Measurements from ENCODE around the gene HOXA3.

The HOXA3 gene

DNA sequence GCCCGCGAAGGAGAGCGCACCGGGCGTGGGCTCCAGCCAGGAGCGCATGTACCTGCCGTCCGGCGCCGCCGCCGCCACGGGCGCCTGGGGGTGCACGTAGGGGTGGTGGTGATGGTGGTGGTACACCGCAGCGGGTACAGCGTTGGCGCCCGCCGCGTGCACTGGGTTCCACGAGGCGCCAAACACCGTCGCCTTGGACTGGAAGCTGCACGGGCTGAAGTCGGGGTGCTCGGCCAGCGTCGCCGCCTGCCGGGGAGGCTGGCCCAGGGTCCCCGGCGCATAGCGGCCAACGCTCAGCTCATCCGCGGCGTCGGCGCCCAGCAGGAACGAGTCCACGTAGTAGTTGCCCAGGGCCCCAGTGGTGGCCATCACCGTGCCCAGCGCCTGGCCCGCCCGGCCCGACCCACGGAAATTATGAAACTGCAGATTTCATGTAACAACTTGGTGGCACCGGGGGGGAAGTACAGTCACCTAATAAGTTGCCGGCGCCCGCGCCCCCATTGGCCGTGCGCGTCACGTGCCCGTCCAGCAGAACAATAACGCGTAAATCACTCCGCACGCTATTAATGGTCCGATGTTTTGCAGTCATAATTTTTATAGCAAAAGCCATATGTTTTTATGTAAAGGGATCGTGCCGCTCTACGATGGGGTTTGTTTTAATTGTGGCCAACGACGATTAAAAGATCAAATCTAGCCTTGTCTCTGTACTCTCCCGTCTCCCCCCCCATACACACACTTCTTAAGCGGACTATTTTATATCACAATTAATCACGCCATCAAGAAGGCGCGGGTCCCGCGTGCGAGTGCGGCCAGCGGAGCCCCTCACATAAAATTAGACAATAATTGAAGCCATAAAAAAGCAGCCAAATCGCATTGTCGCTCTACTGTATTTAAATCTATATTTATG lies 13.0 kb upstream of the HOXA3 start, which contains the start of gene HOXA9:
Gene HOXA9, minus strand, starts transcription at position 449 of the 907 bp plus-strand sequence. Its CDS starts 80 bp downstream, at position 369.
- no peak for DNase-seq (ENCODE audit: low spot score)
- TF ChIP-seq, protein P1, sequence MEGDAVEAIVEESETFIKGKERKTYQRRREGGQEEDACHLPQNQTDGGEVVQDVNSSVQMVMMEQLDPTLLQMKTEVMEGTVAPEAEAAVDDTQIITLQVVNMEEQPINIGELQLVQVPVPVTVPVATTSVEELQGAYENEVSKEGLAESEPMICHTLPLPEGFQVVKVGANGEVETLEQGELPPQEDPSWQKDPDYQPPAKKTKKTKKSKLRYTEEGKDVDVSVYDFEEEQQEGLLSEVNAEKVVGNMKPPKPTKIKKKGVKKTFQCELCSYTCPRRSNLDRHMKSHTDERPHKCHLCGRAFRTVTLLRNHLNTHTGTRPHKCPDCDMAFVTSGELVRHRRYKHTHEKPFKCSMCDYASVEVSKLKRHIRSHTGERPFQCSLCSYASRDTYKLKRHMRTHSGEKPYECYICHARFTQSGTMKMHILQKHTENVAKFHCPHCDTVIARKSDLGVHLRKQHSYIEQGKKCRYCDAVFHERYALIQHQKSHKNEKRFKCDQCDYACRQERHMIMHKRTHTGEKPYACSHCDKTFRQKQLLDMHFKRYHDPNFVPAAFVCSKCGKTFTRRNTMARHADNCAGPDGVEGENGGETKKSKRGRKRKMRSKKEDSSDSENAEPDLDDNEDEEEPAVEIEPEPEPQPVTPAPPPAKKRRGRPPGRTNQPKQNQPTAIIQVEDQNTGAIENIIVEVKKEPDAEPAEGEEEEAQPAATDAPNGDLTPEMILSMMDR (IDR thresholded peaks at IDR 0.05; ENCODE audit: extremely low read depth, insufficient read depth, missing control alignments) = no peak
- in situ Hi-C loops (cut with MboI; ENCODE audit: low pct_unique_long_range_greater_than_20kb, low sequenced_read_pairs, unreplicated experiment) = loop anchor here (10.0 to 25.0 kb wide), 2 partner anchors 803 to 1311 kb away; no protein-coding TSS in a partner anchor

DNA sequence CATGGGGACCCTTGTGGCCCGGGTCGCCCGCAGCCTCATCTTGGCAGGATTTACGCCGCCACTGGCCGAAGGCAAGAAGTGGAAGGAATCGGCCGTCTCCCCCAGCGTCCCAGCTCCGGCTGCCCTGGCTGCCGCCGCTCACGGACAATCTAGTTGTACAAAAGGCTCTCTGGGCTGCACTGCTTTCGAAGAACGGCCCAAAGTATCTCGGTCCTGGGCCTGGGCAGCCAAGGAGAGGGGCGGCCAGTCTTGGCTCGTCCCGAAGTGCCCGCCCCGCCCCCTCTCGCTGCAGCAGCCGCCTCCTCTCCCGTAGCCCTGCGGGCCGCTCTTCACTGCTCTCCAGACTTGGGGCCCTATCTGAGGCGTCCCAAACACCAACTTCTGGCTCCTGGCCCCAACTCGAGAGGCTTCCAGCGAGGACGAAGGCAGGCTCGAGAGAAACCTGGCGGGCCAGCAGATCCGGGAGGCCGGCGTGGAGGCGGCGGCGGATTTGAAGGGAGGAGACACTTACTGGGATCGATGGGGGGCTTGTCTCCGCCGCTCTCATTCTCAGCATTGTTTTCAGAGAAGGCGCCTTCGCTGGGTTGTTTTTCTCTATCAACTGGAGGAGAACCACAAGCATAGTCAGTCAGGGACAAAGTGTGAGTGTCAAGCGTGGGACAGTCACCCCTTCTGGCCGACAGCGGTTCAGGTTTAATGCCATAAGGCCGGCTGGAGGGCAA lies 12.1 kb upstream of the HOXA3 start:
- in situ Hi-C loops (cut with MboI; ENCODE audit: low pct_unique_long_range_greater_than_20kb, low sequenced_read_pairs, unreplicated experiment) = loop anchor here (10.0 to 25.0 kb wide), 2 partner anchors 802 to 1310 kb away; no protein-coding TSS in a partner anchor
- DNase-seq (ENCODE audit: low spot score) = no peak
- TF ChIP-seq, protein P1 (IDR thresholded peaks at IDR 0.05; ENCODE audit: extremely low read depth, insufficient read depth, missing control alignments) = no peak

DNA sequence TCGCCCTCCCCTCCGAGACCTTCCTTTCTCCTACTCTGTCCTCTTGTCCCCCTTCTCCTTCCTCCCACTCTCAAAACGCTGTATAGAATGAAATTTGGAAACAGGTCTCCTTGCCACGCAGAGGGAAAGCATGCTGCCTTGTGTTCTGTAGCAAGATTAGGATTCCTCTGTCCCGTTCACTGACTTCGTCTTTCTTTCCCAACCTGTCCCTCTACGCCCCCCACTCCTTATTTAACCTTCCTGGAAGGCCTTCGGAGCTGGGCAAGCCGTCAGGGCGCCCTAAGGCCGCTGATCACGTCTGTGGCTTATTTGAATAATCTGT lies 11.6 kb upstream of the HOXA3 start:
- TF ChIP-seq, protein P1 (IDR thresholded peaks at IDR 0.05; ENCODE audit: extremely low read depth, insufficient read depth, missing control alignments) = no peak
- no peak for DNase-seq (ENCODE audit: low spot score)
- in situ Hi-C loops (cut with MboI; ENCODE audit: low pct_unique_long_range_greater_than_20kb, low sequenced_read_pairs, unreplicated experiment) = loop anchor here (10.0 to 25.0 kb wide), 2 partner anchors 802 to 1309 kb away; no protein-coding TSS in a partner anchor

DNA sequence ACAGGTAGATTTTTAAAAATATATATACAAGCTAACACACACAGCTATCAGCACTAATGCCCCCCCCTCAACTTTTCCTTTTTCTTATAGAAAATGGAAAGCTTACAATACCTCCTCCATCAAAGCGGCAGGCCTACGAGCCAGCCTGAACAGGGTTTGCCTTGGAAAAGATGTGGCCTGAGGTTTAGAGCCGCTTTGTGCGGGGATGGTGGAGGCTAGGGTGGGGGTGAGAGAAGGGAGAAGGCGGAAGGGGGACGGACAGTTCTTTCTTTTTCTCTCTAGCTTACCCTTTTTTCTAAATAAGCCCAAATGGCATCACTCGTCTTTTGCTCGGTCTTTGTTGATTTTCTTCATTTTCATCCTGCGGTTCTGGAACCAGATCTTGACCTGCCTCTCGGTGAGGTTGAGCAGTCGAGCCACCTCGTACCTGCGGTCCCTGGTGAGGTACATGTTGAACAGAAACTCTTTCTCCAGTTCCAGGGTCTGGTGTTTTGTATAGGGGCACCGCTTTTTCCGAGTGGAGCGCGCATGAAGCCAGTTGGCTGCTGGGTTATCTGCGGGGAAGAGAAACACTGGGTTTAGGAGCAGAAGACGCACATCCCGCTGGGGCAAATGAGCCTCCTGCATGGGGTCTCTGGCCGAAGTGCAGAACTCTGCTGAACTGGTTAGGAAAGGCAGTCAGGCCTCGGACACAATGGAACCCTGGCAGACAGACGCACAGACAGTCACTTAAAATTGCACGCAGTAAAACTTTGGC lies 11.1 kb upstream of the HOXA3 start:
- DNase-seq (ENCODE audit: low spot score) = no peak
- TF ChIP-seq, protein P1 (IDR thresholded peaks at IDR 0.05; ENCODE audit: extremely low read depth, insufficient read depth, missing control alignments) = no peak
- in situ Hi-C loops (cut with MboI; ENCODE audit: low pct_unique_long_range_greater_than_20kb, low sequenced_read_pairs, unreplicated experiment) = loop anchor here (10.0 to 25.0 kb wide), 2 partner anchors 801 to 1309 kb away; no protein-coding TSS in a partner anchor

DNA sequence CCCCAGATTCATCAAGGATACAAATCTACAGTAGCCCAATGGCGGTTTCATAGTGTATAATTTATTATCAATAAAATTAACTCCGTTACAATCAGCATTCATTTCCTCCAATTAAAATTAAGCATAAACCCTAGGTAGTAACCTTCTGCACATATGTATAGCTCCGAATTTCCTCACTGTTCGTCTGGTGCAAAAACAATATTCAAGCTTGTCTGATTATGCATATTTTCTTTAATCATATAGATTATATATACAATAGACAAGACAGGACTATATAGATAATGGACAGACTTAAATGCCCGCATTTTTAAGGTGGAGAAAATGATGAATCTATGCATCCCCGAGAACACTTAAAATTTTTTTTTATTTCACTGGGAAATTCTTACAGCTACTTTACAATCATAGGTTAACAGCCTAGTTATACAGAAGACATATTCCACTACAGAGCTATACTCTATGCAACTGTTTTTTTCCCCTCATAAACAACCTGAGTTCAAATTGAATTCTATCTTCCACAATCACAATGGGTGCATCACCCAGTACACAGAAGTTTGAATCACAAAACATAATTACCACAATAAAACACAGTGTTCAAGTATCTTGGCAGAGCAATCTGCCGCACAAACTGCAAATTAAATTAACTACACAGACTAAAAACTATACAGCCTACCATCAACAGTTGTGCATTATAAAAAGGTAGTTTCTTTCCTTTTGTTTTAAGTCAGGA lies 10.3 kb upstream of the HOXA3 start:
- DNase-seq (ENCODE audit: low spot score) = no peak
- TF ChIP-seq, protein P1 (IDR thresholded peaks at IDR 0.05; ENCODE audit: extremely low read depth, insufficient read depth, missing control alignments) = no peak
- in situ Hi-C loops (cut with MboI; ENCODE audit: low pct_unique_long_range_greater_than_20kb, low sequenced_read_pairs, unreplicated experiment) = loop anchor here (10.0 to 25.0 kb wide), 2 partner anchors 800 to 1308 kb away; no protein-coding TSS in a partner anchor
